ENCODE data around the gene MPZL3.

MPZL3 gene

DNA sequence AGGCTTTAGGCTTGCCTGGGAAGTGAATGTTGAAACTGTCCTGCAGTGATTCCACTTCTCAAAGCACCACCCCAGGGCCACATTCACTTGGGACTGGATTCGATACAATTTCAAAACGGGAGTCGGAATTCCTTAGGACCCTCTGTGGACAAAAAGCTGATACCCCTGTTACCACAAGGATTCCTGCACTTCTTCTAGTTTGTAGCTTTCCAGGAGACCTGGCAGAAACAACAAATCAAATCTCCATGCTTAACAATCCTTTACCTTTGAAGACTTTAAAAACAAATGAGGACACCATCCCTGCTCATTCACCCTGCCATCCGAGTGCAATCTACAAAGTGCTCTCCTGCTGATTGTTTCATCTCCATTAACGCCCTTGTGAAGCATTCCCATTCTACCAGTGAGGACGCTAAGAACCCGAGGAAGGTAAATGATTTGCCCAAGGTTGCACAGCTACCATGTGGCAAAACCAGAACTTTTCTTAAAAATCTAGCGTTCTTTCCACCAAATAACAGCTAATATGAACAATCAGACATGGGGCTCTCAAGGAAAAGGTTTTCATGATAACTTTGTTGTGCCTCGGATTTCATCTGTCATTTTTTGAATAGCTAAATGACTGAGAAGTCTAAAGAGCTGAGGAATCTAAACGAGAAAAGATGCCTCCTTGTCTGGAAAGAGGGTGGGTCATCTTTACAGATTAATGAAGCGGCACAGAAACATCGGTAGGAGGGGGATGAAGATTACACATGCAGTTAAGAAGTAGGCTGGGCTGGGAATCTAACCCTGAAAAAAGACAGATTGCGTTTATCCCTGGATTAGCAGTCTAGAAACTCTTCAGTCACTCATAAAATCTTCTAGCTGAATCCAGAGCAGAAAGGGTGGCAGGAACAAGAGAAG, 12.7 kb upstream of the MPZL3 start:
- FAIRE-seq (no peak), DNase-seq (ENCODE audit: insufficient read length, low spot score) (no peak)

DNA sequence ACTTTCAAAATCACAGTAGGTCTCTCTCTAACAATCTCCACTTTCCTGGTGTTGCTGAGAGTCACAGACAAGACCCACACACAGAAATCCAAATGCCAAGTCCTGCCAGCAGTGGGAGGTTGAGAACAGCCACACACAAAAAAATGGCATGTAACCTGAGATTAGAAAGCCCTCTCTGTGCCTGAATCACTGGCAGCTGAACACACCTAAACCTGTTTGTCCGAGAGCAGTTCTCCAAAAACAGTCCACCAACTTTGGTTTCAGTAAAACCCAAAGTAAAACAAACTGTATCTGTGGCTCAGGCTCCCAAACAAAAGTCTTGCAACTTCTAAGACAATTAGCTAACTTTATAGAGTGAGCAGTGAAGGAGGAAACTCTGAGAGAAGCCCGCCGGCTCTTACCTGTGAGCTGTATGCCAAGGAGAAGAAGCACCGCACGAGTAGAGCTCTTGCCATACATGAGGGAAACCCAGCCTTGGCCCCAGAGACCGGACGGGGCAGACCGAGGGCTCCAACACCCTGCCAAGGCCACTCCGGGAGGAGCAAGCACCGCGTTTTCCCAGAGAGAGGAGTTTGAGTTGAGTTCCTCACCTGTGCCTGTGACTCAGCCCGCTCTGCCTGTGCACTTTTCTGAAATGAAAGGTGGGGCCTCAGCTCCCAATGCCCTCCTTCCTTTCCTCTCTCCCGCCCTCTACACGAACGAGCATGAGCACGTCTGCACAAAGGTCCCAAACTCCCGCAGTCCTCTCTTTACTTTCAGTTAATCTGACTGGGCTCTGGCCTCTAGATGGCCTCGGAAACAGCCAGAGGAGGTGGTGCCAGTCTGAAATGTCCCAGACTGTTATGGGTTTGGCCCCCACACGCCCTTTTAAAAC, 11.8 kb upstream of the MPZL3 start, which contains the start of gene MPZL2:
Gene MPZL2 (minus strand): TSS at position 603 of the 874 bp plus-strand sequence. CDS start 144 bp downstream, at position 459.
- FAIRE-seq (no peak), DNase-seq (ENCODE audit: insufficient read length, low spot score) (no peak)

GRCh38 chr11:118263112-118263511, 10.9 kb upstream of the MPZL3 start:
- DNase-seq (ENCODE audit: insufficient read length, low spot score) (no peak), FAIRE-seq (no peak)

DNA sequence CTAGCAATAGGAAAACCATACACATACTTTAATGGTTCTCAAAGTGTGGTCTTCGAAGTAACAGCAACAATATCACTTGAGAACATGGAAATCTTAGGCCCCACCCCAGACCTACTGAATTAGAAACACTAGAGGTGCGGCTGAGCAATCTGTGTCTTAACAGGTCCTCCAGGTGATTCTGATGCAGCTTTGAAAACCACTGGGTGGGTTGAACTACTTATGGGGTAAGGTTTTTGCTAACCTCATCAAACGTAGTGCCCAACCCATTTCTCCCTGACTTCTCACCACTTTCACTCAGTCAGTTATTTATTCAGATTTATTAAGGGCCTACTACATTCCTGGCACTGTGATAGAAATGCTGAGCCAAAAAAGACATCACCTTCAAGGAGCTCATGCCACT, 8.2 kb upstream of the MPZL3 start:
- no peak for FAIRE-seq
- DNase-seq (ENCODE audit: insufficient read length, low spot score), result no peak

- FAIRE-seq (peak; percentile 18), DNase-seq (ENCODE audit: insufficient read length, low spot score) (no peak)
Measured at GRCh38 chr11:118259138-118259537, 7.0 kb upstream of the MPZL3 start.

DNA sequence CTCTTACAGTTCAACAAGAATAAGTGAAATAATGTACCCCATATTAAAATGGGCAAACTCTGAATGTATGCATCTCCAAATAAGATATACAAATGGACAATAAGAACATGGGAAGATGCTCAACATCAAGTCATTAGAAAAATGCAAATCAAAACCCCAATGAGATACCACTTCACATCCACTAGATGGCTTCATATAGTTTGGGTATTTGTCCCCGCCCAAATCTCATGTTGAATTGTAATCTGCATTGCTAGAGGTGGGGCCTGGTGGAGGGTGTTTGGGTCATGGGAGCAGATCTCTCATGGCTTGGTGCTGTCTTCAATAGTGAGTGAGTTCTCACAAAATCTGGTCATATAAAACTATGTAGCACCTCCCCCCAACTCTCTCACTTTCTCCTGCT, 6.2 kb upstream of the MPZL3 start:
- FAIRE-seq, result peak; percentile 4
- DNase-seq (ENCODE audit: insufficient read length, low spot score), result no peak

DNA sequence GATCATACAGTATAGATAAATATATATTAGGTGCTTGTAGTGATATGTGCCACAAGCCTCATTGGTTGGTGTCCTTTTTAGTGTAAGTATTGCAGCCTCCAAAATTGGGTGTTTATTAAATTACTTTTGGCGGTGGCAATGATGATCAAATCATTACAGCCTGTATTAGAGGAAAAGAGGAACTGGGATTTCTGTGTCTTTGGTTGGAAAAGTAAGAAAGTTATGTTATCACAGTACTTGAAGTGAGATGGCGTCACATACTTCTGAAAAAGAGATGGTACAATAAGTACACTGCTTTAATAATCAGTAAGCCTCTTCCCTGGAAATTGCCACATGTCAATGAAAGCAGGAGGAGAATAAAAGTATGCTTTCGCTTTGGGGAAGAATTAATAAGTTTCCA, 523 bp upstream of the MPZL3 start:
- DNase-seq (ENCODE audit: insufficient read length, low spot score) (no peak), FAIRE-seq (no peak)

DNA sequence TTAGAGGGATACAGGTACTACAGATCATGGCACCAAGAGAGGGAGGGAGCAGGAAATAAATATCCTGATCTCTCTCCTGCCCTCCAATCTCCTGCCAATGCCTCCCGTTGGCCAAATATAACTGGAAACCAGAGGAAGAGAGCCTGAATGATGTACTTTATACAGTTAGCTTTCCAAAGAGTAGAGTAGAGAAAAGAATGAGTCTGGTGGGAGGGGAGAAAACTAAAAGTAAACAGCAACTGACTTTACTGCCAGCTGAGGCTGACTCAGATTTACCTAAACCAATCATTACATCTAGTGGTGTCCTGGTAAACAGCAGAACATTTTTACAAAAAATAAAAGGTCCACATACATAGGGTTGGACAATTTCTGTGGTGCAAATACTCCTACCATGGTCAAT, 5.1 kb downstream of the MPZL3 start:
- no peak for DNase-seq (ENCODE audit: insufficient read length, low spot score)
- FAIRE-seq, result no peak

- no peak for DNase-seq (ENCODE audit: insufficient read length, low spot score)
- no peak for FAIRE-seq
Measured at GRCh38 chr11:118245936-118246562, 6.1 kb downstream of the MPZL3 start.

GRCh38 chr11:118243993-118244762, 8.0 kb downstream of the MPZL3 start:
- DNase-seq (ENCODE audit: insufficient read length, low spot score) (no peak), FAIRE-seq (no peak)

DNA sequence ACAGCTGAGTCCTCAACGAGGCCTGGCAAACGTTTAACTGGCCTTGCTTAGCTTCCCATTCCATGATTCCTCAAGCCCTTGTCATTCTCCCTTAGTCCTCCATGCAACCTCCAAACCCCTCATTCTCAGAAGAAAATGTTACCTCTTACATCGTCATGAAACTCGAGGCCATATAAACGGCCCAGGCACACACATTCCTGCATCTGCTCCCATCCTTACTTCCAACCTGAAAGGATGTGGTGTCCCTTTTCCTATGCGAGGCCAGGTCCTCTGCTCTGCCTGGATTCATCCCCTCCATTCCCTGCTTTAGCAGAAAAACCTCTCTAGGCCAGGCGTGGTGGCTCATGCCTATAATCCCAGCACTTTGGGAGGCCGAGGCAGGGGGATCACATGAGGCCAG, 9.0 kb downstream of the MPZL3 start:
- FAIRE-seq (no peak), DNase-seq (ENCODE audit: insufficient read length, low spot score) (no peak)

DNA sequence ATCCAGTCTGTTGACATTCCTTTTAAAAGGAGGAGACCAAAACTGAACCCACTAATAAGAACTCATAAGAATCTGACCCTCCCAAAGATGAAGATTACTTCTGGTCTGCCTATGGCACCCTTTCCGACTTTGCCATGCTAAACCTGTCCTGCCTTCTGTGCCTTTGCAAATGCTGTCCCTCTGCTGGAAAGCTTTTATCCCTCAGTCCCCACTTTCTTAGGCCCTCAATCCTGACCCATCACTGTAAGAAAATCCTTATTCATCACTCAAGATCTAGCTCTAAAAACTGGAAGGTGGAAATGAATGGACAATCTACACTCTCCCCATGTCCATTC, 10.4 kb downstream of the MPZL3 start:
- FAIRE-seq (no peak), DNase-seq (ENCODE audit: insufficient read length, low spot score) (no peak)

DNA sequence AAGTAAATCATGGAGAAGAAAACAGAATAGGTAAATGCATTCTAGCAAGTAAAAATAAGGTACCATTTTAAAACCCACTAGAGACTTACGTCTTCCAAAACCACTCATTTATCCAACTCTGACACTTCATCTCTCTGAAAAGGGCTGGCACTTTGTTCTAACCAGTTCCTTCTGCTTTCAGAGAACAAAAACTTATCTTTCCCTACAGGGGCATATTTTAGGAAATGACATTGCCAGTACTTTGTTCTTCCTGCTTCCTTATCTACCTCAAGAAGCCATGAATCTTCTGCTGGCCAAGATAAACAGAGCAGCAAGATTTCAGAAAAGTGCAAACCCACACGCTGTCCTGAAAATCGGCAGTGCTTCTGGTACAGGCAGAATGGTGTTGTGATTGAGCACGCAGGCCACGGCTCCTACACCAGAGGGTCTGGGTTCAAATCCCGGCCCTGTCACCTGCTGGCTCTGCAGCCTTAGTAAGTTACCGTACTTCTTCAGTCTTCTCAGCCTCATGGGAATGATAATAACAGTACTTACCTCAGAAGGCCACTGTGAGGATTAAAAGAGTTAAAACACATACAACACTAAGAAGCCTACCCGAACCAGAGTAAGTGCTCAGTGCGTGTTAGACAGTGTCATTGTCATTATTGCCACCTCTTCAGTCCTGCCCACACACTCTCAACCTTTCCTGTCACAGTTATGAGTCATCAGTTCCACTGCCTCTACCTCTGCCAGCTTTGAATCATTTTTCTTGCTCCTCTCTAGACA, 11.0 kb downstream of the MPZL3 start:
- FAIRE-seq, result peak; percentile 96

DNA sequence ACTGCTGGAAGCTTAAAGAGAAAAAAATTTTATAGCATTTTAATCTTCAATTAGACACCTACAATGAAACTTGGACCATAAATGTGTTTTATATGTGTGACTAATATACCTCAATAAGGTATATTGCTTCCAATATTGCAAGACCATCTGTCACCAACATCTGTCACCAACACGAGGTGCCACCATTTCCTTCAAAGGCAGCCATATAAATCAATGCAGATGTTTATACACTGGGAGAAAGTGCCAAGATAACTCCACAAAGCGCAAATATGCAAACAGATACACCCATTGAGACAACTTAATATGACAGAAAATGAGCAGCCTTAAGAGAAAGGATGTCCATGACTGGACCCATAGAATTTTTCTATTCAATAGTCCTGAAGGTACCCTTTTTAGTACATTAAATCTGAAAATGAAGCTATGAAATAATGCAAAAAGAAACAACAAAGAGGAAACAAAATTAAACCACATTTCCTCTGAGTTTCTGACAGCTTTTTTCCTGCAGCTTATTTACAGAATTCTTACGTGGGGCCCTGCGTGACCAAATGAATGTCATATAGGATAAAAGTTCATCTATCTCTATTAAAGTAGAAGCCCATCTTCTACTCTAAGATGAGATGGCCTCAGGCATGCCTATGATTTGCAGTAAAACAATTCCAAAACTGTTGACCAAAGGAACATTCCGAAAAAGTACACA, 12.5 kb downstream of the MPZL3 start:
- FAIRE-seq (peak; percentile 54), DNase-seq (ENCODE audit: insufficient read length, low spot score) (no peak)

More for the DNA sequence above, 11.0 kb downstream of the MPZL3 start:
- no peak for DNase-seq (ENCODE audit: insufficient read length, low spot score)

DNA sequence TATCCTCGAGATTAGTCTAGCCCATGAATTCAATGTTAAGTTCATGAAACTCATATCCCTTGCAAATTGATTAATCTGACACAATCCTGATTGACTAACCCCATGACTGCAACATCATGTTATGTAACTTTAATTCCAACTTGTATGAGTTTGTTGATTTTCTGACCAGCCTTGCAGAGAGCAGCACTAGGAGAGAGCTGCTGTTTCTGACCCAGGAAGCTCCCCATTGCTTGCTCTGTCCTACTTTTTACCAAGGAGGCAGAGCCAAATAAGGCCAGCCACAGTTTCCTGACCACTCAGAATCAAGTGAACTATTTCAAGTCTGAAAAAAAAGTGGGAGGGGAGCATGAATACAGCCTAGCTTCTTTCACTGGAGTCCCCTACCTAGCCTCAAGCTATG, 13.2 kb downstream of the MPZL3 start:
- peak; percentile 68 for FAIRE-seq

GRCh38 chr11:118238421-118238820, 13.7 kb downstream of the MPZL3 start:
- DNase-seq (ENCODE audit: insufficient read length, low spot score) (no peak), FAIRE-seq (no peak)

More for the DNA sequence above, 13.2 kb downstream of the MPZL3 start:
- DNase-seq (ENCODE audit: insufficient read length, low spot score), result no peak

DNA sequence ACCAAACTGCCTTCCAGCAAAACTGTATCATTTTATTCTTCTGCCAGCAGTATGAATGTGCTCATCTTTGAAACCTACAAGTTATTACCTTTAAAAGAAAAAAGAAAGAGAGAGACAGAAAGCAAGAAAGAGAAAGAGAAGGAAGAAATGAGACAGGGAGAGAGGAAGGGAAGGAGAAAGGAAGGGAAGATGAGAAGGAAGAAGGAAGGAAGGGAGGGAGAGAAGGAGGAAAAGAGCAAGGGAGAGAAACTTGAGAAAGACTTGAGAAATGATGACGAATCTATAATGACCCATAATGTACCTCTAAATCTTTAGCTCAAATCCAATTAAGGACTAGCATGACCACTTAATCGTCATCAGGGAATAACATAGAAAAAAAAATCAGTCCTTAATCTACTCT, 16.0 kb downstream of the MPZL3 start:
- FAIRE-seq (no peak), DNase-seq (ENCODE audit: insufficient read length, low spot score) (no peak)

GRCh38 chr11:118234833-118235232, 17.3 kb downstream of the MPZL3 start:
- FAIRE-seq, result no peak
- no peak for DNase-seq (ENCODE audit: insufficient read length, low spot score)

DNA sequence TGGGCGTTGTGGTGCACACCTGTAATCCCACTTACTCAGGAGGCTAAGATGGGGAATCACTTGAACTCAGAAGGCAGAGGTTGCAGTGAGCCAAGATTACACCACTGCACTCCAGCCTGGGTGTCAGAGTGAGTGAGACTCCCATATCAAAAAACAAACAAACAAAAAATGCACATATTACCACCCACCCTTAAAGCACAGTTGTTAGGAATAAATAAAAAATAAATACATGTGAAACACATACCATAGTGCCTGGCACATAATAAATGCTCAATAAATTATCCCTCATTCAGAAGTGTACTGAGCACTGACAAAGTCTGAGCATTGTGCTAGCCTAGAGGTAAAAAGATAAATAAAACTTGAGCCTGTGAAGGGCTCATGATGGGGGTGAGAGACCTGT, 18.3 kb downstream of the MPZL3 start:
- DNase-seq (ENCODE audit: insufficient read length, low spot score), result no peak
- no peak for FAIRE-seq

Data from GM19239 (cell line).